Measurements from ENCODE around the gene DRAP1. TPM values are rescaled to one million over a fixed set of nuclear protein-coding genes. Genes with fewer than 3 reads are reported as not detected.

Gene DRAP1
- polyA plus RNA-seq, 1 donor = 71.0 TPM

- Histone ChIP-seq H3K36me3 (ENCODE audit: control insufficient read depth, insufficient read depth, low read length) (no peaks in the 10 kb centered on the region), H3K27me3 (ENCODE audit: control insufficient read depth, insufficient read depth, low read length) (peaks cover 10% of the 10 kb centered on the region), H3K4me3 (ENCODE audit: low read length) (no peak overlapping the region), H3K9me3 (ENCODE audit: control insufficient read depth, low read depth, low read length) (no peaks in the 10 kb centered on the region), H3K27ac (ENCODE audit: low read length) (no peak overlapping the region), H3K4me1 (ENCODE audit: control insufficient read depth, insufficient read depth, low read length) (no peaks in the 10 kb centered on the region)
- no peak for DNase-seq
- WGBS (ENCODE audit: insufficient coverage, low lambda C conversion rate) = no CpG with 5 or more reads among the region's 13 CpGs
These were observed 12.7 kb downstream of the DRAP1 start for GRCh38 chr11:65931773-65932557.

GRCh38 chr11:65932558-65932919, 13.3 kb downstream of the DRAP1 start:
- peaks cover 10% of the 10 kb centered on the region for H3K27me3 ChIP-seq (ENCODE audit: control insufficient read depth, insufficient read depth, low read length)
- no peak for DNase-seq
- H3K4me3 ChIP-seq (ENCODE audit: low read length) = no peak overlapping the region
- no peaks in the 10 kb centered on the region for H3K4me1 ChIP-seq (ENCODE audit: control insufficient read depth, insufficient read depth, low read length)
- no peaks in the 10 kb centered on the region for H3K36me3 ChIP-seq (ENCODE audit: control insufficient read depth, insufficient read depth, low read length)
- no peaks in the 10 kb centered on the region for H3K9me3 ChIP-seq (ENCODE audit: control insufficient read depth, low read depth, low read length)
- no peak overlapping the region for H3K27ac ChIP-seq (ENCODE audit: low read length)
- WGBS (ENCODE audit: insufficient coverage, low lambda C conversion rate) = 57% methylated on average over 1 of the region's 9 CpGs

GRCh38 chr11:65934014-65934413, 14.8 kb downstream of the DRAP1 start:
- no peaks in the 10 kb centered on the region for H3K4me1 ChIP-seq (ENCODE audit: control insufficient read depth, insufficient read depth, low read length)
- DNase-seq = no peak
- H3K36me3 ChIP-seq (ENCODE audit: control insufficient read depth, insufficient read depth, low read length) = no peaks in the 10 kb centered on the region
- peaks cover 10% of the 10 kb centered on the region for H3K27me3 ChIP-seq (ENCODE audit: control insufficient read depth, insufficient read depth, low read length)
- 67% methylated on average over 3 of the region's 4 CpGs for WGBS (ENCODE audit: insufficient coverage, low lambda C conversion rate)
- H3K9me3 ChIP-seq (ENCODE audit: control insufficient read depth, low read depth, low read length) = no peaks in the 10 kb centered on the region
- H3K4me3 ChIP-seq (ENCODE audit: low read length) = no peak overlapping the region
- no peak overlapping the region for H3K27ac ChIP-seq (ENCODE audit: low read length)

- Histone ChIP-seq H3K9me3 (ENCODE audit: control insufficient read depth, low read depth, low read length) (no peaks in the 10 kb centered on the region), H3K27ac (ENCODE audit: low read length) (no peak overlapping the region), H3K36me3 (ENCODE audit: control insufficient read depth, insufficient read depth, low read length) (no peaks in the 10 kb centered on the region), H3K4me3 (ENCODE audit: low read length) (no peak overlapping the region), H3K4me1 (ENCODE audit: control insufficient read depth, insufficient read depth, low read length) (no peaks in the 10 kb centered on the region), H3K27me3 (ENCODE audit: control insufficient read depth, insufficient read depth, low read length) (peaks cover 7% of the 10 kb centered on the region)
- 83% methylated on average over 2 of the region's 4 CpGs for WGBS (ENCODE audit: insufficient coverage, low lambda C conversion rate)
- DNase-seq = no peak
These were observed 18.5 kb downstream of the DRAP1 start for GRCh38 chr11:65937766-65938165.

- Histone ChIP-seq H3K36me3 (ENCODE audit: control insufficient read depth, insufficient read depth, low read length) (no peaks in the 10 kb centered on the region), H3K27me3 (ENCODE audit: control insufficient read depth, insufficient read depth, low read length) (peaks cover 5% of the 10 kb centered on the region), H3K27ac (ENCODE audit: low read length) (no peak overlapping the region), H3K9me3 (ENCODE audit: control insufficient read depth, low read depth, low read length) (no peaks in the 10 kb centered on the region), H3K4me1 (ENCODE audit: control insufficient read depth, insufficient read depth, low read length) (no peaks in the 10 kb centered on the region), H3K4me3 (ENCODE audit: low read length) (no peak overlapping the region)
- no peak for DNase-seq
- WGBS (ENCODE audit: insufficient coverage, low lambda C conversion rate) = no CpG with 5 or more reads among the region's 9 CpGs
These were observed 22.6 kb downstream of the DRAP1 start for GRCh38 chr11:65941720-65942310.

- H3K27me3 ChIP-seq (ENCODE audit: control insufficient read depth, insufficient read depth, low read length) = peaks cover 7% of the 10 kb centered on the region
- DNase-seq = no peak
- H3K27ac ChIP-seq (ENCODE audit: low read length) = no peak overlapping the region
- H3K9me3 ChIP-seq (ENCODE audit: control insufficient read depth, low read depth, low read length) = no peaks in the 10 kb centered on the region
- H3K4me1 ChIP-seq (ENCODE audit: control insufficient read depth, insufficient read depth, low read length) = no peaks in the 10 kb centered on the region
- WGBS (ENCODE audit: insufficient coverage, low lambda C conversion rate) = no CpG with 5 or more reads among the region's 7 CpGs
- no peak overlapping the region for H3K4me3 ChIP-seq (ENCODE audit: low read length)
- no peaks in the 10 kb centered on the region for H3K36me3 ChIP-seq (ENCODE audit: control insufficient read depth, insufficient read depth, low read length)
These were observed 23.3 kb downstream of the DRAP1 start for GRCh38 chr11:65942531-65942930.

GRCh38 chr11:65944191-65944590, 25.0 kb downstream of the DRAP1 start:
- no CpG with 5 or more reads among the region's 8 CpGs for WGBS (ENCODE audit: insufficient coverage, low lambda C conversion rate)
- DNase-seq = no peak
- Histone ChIP-seq H3K4me1 (ENCODE audit: control insufficient read depth, insufficient read depth, low read length) (no peaks in the 10 kb centered on the region), H3K4me3 (ENCODE audit: low read length) (no peak overlapping the region), H3K9me3 (ENCODE audit: control insufficient read depth, low read depth, low read length) (no peaks in the 10 kb centered on the region), H3K36me3 (ENCODE audit: control insufficient read depth, insufficient read depth, low read length) (no peaks in the 10 kb centered on the region), H3K27ac (ENCODE audit: low read length) (no peak overlapping the region), H3K27me3 (ENCODE audit: control insufficient read depth, insufficient read depth, low read length) (peaks cover 10% of the 10 kb centered on the region)

GRCh38 chr11:65944767-65945166, 25.5 kb downstream of the DRAP1 start:
- no peaks in the 10 kb centered on the region for H3K4me1 ChIP-seq (ENCODE audit: control insufficient read depth, insufficient read depth, low read length)
- no peaks in the 10 kb centered on the region for H3K9me3 ChIP-seq (ENCODE audit: control insufficient read depth, low read depth, low read length)
- no peaks in the 10 kb centered on the region for H3K36me3 ChIP-seq (ENCODE audit: control insufficient read depth, insufficient read depth, low read length)
- no peak for DNase-seq
- no peak overlapping the region for H3K27ac ChIP-seq (ENCODE audit: low read length)
- WGBS (ENCODE audit: insufficient coverage, low lambda C conversion rate) = no CpG with 5 or more reads among the region's 8 CpGs
- no peak overlapping the region for H3K4me3 ChIP-seq (ENCODE audit: low read length)
- H3K27me3 ChIP-seq (ENCODE audit: control insufficient read depth, insufficient read depth, low read length) = peaks cover 10% of the 10 kb centered on the region

GRCh38 chr11:65945430-65945911, 26.2 kb downstream of the DRAP1 start, which contains the start of gene TSGA10IP:
TSGA10IP (plus strand) TSS chr11:65945480; CDS start chr11:65945676, 196 bp downstream.
- no peaks in the 10 kb centered on the region for H3K36me3 ChIP-seq (ENCODE audit: control insufficient read depth, insufficient read depth, low read length)
- no peak within 1 kb of the TSS for H3K27ac ChIP-seq (ENCODE audit: low read length)
- H3K4me1 ChIP-seq (ENCODE audit: control insufficient read depth, insufficient read depth, low read length) = no peaks in the 10 kb centered on the region
- no CpG with 5 or more reads among the region's 13 CpGs for WGBS (ENCODE audit: insufficient coverage, low lambda C conversion rate)
- H3K4me3 ChIP-seq (ENCODE audit: low read length) = no peak within 1 kb of the TSS
- H3K27me3 ChIP-seq (ENCODE audit: control insufficient read depth, insufficient read depth, low read length) = peaks cover 10% of the 10 kb centered on the region
- no peak for DNase-seq
- H3K9me3 ChIP-seq (ENCODE audit: control insufficient read depth, low read depth, low read length) = no peaks in the 10 kb centered on the region

- no peak overlapping the region for H3K27ac ChIP-seq (ENCODE audit: low read length)
- H3K9me3 ChIP-seq (ENCODE audit: control insufficient read depth, low read depth, low read length) = no peaks in the 10 kb centered on the region
- no peak overlapping the region for H3K4me3 ChIP-seq (ENCODE audit: low read length)
- H3K36me3 ChIP-seq (ENCODE audit: control insufficient read depth, insufficient read depth, low read length) = no peaks in the 10 kb centered on the region
- no peaks in the 10 kb centered on the region for H3K4me1 ChIP-seq (ENCODE audit: control insufficient read depth, insufficient read depth, low read length)
- DNase-seq = no peak
- H3K27me3 ChIP-seq (ENCODE audit: control insufficient read depth, insufficient read depth, low read length) = peaks cover 10% of the 10 kb centered on the region
- no CpG with 5 or more reads among the region's 11 CpGs for WGBS (ENCODE audit: insufficient coverage, low lambda C conversion rate)
These were observed 26.8 kb downstream of the DRAP1 start for GRCh38 chr11:65945941-65946558.

Measured in large intestine (tissue), 3 donors.